Upper lobe of left lung (tissue), 4 donors: Measurements from ENCODE around the gene OR5L1.

Experiments used
- POLR2A ChIP-seq, 4 donors: fragments of 450-650 bp; IDR thresholded peaks; one replicate each; pipeline ENCODE4 v1.5.1; 2016 to 2017; ENCODE audit warnings: antibody characterized with exemption in 4 of 4, mild to moderate bottlenecking in 2 of 4
- TF ChIP-seq, protein P1 (sequence below), 6 experiments: fragments of 450-650 bp in 4 of 6; fragments of 200-600 bp in 2 of 6; sonication (generic) in 2 of 6; IDR thresholded peaks; one replicate each; pipeline ENCODE4 v1.5.1; 2016 to 2019; ENCODE audit warnings: antibody characterized with exemption in 6 of 6

DNA sequence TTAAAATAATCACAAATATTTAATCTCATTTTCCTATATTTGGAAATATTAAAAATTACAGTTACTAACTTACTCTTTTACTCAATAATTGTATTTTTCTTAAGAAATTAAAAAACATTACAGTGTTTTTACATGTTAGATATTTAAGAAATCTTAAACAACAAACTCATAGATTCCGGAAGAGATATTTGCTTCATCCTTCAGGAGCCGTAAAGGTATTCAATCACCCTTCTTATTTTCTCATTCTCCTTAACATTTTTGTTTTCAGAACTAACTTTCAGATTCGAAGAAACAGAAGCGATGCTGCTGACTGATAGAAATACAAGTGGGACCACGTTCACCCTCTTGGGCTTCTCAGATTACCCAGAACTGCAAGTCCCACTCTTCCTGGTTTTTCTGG lies 8.2 kb downstream of the OR5L1 start, which contains the start of gene OR5D18:
- TF ChIP-seq, protein P1, sequence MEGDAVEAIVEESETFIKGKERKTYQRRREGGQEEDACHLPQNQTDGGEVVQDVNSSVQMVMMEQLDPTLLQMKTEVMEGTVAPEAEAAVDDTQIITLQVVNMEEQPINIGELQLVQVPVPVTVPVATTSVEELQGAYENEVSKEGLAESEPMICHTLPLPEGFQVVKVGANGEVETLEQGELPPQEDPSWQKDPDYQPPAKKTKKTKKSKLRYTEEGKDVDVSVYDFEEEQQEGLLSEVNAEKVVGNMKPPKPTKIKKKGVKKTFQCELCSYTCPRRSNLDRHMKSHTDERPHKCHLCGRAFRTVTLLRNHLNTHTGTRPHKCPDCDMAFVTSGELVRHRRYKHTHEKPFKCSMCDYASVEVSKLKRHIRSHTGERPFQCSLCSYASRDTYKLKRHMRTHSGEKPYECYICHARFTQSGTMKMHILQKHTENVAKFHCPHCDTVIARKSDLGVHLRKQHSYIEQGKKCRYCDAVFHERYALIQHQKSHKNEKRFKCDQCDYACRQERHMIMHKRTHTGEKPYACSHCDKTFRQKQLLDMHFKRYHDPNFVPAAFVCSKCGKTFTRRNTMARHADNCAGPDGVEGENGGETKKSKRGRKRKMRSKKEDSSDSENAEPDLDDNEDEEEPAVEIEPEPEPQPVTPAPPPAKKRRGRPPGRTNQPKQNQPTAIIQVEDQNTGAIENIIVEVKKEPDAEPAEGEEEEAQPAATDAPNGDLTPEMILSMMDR (IDR thresholded peaks at IDR 0.05) = no peak
- no peak for TF ChIP-seq POLR2A (IDR thresholded peaks at IDR 0.05)
